ENCODE data around the gene MSGN1.
A peak's percentile ranks its signal among the peaks of the same experiment; 100 is the strongest.

Gene MSGN1

GRCh38 chr2:17849275-17849674 lies 33.0 kb downstream of the MSGN1 start:
- no peak for DNase-seq (ENCODE audit: low spot score)

- DNase-seq (ENCODE audit: low spot score), result no peak
Observed at GRCh38 chr2:17850151-17850550, 33.9 kb downstream of the MSGN1 start.

DNA sequence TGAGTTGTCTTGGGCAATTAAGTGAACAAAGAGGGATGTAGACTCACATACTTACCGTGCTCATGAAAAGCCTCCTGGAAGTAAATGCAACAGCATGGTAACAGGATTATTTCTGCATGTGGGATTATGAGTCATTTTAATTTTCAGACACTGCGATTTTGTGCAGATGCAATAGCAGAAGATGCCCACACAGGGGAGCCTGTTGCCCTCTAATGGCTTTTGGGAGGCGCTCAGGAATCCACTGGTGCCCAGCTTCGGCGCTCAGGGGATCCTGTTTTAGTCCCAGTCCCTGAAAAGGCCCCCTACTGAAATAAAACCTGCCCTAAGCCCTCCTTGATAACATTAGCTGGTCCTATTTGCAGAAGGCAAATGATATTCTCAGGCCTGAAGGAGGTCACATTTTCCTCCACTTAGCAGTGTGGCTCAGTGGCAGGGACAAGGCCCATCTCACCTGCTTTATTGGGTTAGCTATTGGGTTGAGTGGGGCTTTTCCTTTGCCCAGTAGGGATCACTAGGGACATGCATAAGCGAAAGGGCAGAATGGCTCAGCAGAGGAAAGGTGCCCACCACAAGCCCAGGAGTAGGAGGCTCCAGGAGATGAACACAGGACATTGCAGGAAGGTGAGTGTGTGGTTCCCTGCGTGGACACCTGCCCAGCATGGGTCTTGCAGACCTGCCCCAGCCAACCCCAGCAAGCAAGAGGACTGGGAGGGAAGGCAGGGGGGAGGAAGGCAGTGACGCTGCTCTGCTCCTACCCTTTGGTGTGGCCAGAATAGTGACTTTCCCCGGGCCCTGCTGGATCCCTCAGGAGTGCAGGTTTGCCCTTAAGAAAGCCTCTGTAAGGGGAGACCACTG lies 35.7 kb downstream of the MSGN1 start:
- DNase-seq (ENCODE audit: low spot score), result peak; percentile 83

DNA sequence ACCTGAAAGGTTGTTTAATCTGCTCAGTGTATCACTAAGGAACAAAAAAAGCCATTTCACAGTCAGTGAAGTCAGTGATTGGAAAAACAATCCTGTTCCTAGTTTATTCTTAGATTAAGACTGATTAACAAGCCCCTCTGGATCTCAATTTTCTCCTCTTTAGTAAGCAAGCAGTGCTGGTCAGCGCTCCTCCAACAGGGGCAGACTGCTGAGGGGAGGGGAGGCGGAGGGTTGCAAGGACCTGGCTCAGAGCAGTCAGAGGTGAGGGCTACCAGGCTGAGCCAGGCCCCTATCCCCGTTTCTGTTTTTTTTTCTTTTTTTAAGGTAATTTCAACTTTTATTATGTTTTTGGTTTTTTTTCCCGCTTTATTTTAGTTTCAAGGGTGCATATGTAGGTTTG lies 37.5 kb downstream of the MSGN1 start:
- no peak for DNase-seq (ENCODE audit: low spot score)

- DNase-seq (ENCODE audit: low spot score), result peak; percentile 58
Observed at GRCh38 chr2:17857021-17857420, 40.8 kb downstream of the MSGN1 start.

DNA sequence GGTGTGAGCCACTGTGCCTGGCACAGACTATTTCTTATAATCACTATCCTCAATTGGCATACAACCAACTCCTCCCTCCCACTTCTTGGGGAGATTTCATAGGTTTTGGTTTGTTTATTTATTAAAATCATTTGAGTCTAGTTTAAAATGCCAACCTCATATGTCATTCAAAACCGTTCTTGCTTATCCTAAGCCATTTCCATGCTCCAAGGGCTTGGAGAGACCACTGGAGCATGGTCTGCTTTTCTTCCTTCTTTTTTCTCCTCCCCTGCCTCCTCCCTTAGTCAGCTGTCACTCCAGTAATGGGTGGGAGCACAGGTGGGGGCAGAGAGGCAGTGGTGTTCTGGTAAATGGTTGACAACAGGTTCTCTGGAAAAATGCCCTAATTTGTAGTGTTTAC lies 41.8 kb downstream of the MSGN1 start:
- DNase-seq (ENCODE audit: low spot score), result no peak

DNA sequence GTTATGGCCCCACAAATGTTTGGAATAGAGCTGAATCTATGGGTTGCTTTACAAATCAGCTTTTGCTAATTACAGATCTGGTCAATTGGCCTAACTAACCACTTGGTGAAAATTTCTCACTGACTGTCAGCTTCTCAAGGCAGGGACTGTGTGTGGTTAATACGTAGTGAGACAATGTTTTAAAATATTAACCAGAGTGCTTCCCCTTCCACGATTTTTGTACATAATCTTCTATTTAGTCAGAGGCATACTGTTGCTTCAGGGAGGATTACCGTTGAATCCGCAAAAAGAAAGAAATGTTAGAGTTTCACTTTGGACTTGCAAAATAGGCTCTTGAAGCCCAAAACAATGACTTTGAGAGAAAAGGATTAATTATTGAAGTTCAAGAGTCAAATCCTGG lies 47.3 kb downstream of the MSGN1 start:
- DNase-seq (ENCODE audit: low spot score), result no peak

DNA sequence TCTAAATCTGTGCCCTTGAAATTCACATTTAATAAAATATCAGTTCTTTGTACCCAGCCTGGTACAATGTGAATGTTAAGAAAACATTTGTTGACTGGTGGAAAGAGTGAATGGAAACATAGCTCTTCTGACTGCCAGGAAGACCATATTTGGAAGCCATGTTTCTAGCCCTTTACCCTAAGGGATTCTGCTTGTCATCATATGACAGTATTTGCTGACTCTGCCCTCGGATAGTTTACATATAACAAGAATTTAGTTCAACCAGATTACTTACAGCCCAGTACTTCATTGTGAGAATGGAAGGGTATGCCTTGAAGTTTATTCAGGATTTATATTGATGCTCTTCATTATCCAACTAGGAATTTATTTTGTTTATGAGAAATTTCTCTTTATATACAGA lies 48.4 kb downstream of the MSGN1 start:
- DNase-seq (ENCODE audit: low spot score), result no peak

- no peak for DNase-seq (ENCODE audit: low spot score)
Observed at GRCh38 chr2:17867133-17867532, 50.9 kb downstream of the MSGN1 start.
